Measurements from ENCODE around the gene NCDN.

NCDN gene

DNA sequence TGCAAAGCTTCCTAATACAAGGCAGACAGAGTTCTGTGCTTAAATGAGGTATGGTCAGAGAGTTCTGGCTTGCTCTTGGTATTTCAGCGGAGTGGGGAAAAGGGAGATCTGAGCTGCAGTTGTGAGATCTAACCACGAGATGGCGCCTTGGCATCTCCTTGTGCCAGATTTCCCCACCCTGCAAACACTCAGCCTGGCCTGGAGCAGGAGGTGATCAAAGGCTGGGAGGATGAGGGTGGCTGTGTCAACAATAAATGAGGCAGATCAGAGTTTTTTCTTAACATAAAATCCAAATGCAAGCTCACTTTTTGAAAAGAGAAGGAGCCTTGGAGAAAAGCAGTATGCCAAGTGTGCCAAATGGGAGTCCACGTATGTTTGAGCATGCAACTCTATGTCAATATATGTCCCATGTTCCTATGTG lies 11.4 kb downstream of the NCDN start:
- H3K4me3 ChIP-seq (ENCODE audit: low read depth, low read length): no peak overlapping the region
- peak; percentile 61 for DNase-seq (ENCODE audit: low read depth, low spot score)
- in situ Hi-C loops (cut with HindIII; ENCODE audit: low sequenced_read_pairs): no loop called here
- TF ChIP-seq, protein P1, sequence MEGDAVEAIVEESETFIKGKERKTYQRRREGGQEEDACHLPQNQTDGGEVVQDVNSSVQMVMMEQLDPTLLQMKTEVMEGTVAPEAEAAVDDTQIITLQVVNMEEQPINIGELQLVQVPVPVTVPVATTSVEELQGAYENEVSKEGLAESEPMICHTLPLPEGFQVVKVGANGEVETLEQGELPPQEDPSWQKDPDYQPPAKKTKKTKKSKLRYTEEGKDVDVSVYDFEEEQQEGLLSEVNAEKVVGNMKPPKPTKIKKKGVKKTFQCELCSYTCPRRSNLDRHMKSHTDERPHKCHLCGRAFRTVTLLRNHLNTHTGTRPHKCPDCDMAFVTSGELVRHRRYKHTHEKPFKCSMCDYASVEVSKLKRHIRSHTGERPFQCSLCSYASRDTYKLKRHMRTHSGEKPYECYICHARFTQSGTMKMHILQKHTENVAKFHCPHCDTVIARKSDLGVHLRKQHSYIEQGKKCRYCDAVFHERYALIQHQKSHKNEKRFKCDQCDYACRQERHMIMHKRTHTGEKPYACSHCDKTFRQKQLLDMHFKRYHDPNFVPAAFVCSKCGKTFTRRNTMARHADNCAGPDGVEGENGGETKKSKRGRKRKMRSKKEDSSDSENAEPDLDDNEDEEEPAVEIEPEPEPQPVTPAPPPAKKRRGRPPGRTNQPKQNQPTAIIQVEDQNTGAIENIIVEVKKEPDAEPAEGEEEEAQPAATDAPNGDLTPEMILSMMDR (IDR thresholded peaks at IDR 0.05; ENCODE audit: low read depth, low read length): peak; percentile 88

DNA sequence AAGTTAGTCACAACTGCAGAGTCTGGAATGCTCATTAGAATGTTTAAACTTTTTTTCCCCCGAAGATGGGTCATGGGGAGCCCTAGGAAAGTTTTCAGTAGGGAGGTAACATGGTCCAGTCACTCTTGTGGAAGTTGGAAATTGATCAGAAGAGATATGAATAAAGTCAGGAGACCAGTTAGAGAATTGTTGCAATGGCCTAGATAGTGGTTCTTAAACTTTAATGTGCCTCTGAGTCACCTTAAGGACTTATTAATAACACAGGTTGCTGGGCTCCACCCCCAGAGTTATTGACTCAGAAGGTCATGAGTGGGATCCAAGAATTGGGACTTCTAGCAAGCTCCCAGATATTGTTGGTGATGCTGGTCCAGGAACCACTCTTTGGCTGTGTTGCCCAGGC lies 12.3 kb downstream of the NCDN start:
- no peak for DNase-seq (ENCODE audit: low read depth, low spot score)
- in situ Hi-C loops (cut with HindIII; ENCODE audit: low sequenced_read_pairs): no loop called here
- no peak overlapping the region for H3K4me3 ChIP-seq (ENCODE audit: low read depth, low read length)
- TF ChIP-seq, protein P1 (IDR thresholded peaks at IDR 0.05; ENCODE audit: low read depth, low read length): no peak

DNA sequence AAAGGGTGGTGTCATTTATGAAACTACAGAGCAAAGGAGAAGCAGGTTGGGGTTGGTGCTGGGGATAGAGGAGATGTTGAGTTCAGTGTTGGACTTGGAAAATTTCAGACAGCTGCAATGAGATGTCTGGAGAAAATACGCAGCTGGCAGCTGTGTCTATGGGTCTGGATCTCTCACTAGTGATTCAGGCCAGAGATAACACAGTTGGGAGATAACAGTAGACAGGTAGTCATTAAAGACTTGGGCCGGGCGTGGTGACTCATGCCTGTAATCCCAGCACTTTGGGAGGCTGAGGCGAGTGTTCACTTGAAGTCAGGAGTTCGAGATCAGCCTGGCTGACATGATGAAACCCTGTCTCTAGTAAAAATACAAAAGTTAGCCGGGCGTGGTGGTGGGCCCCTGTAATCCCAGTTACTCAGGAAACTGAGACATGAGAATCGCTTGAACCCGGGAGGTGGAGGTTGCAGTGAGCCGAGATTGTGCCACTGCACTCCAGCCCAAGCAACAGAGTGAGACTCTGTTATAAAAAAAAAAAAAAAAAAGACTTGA lies 13.1 kb downstream of the NCDN start:
- H3K4me3 ChIP-seq (ENCODE audit: low read depth, low read length): no peak overlapping the region
- DNase-seq (ENCODE audit: low read depth, low spot score): no peak
- in situ Hi-C loops (cut with HindIII; ENCODE audit: low sequenced_read_pairs): no loop called here
- TF ChIP-seq, protein P1 (IDR thresholded peaks at IDR 0.05; ENCODE audit: low read depth, low read length): no peak

DNA sequence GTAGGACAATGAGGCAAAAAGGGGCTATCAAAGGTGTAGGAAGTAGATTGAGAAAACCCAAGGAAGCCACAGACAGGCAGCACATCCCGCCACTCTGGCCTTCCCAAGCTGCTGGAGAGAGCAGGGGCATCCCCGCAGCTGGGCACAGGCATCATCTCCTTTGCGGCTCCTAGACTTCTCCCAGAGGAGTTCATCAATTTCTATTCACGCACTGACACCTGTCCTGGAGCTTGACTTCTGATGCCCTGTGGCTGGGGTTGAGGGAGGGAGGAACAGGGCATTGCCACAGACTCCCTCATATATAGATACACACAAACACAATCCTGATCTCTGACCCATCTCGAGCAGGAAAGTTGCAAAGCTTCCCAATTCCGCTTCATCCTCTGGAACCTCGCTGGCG lies 13.7 kb downstream of the NCDN start:
- H3K4me3 ChIP-seq (ENCODE audit: low read depth, low read length): no peak overlapping the region
- no peak for DNase-seq (ENCODE audit: low read depth, low spot score)
- in situ Hi-C loops (cut with HindIII; ENCODE audit: low sequenced_read_pairs): no loop called here
- TF ChIP-seq, protein P1 (IDR thresholded peaks at IDR 0.05; ENCODE audit: low read depth, low read length): no peak

DNA sequence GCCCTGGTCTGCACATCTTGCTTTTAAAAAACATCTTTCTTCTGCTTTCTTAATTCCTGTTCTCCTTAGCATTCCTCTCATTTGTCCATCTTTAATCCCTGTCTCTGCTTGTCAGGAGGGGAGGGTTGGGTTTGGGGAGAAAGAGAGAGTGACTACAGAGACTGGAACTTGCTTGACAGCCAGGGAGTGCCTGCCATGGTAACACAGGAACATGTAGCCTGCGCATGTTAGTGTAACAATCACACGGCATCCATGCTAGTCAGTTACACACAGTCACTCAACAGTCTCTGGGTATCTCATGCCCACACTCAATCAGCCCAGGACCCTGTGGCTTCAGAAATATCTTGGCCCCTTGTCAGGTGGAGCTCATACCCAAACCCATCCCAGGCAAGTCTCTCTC lies 14.7 kb downstream of the NCDN start:
- H3K4me3 ChIP-seq (ENCODE audit: low read depth, low read length): no peak overlapping the region
- no peak for DNase-seq (ENCODE audit: low read depth, low spot score)
- in situ Hi-C loops (cut with HindIII; ENCODE audit: low sequenced_read_pairs): no loop called here
- TF ChIP-seq, protein P1 (IDR thresholded peaks at IDR 0.05; ENCODE audit: low read depth, low read length): no peak

DNA sequence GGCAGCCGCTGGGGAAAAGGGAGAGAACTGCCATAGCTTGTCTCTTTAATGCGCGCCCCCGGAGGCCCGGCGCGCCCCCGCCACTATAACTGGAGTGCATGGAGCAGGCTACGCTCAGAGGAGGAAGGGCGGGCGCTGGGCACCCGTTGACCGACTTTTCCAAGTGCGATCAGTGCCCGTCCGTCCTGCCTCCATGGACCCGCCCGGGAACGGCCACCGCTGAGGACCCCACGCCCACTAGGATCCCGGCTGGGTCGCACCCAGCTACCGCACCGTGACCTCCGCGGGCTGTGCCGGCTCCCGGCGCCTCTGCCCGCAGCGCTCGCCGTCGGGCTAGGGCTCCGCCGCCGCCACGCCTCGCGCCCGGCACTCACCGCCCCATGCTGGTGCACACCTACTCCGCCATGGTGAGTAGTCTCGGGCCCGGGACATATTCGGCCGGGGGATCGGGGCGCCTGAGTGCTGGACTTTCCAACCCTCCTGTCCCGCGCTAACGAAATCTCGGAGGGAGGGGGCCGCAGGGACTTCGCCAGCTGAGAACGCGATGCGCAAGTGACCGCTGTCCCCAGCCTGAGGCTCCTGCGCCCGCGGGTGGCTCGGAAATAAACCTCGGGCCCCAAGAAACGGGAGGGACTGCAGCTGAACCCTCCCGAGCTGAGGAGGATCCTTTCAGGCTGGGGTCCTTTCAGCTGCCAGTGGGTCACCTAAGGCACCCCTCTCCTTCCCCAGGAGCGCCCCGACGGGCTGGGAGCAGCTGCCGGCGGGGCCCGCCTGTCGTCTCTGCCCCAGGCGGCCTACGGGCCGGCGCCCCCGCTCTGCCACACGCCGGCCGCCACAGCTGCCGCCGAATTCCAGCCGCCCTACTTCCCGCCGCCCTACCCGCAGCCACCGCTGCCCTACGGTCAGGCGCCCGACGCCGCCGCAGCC lies 15.9 kb downstream of the NCDN start, which contains the start of gene TFAP2E:
TFAP2E (plus strand) TSS at position 117 of the 927 bp plus-strand sequence; CDS start at position 381, 264 bp downstream.
- in situ Hi-C loops (cut with HindIII; ENCODE audit: low sequenced_read_pairs): no loop called here
- DNase-seq (ENCODE audit: low read depth, low spot score): peak; percentile 46
- H3K4me3 ChIP-seq (ENCODE audit: low read depth, low read length): peak within 1 kb of the TSS; percentile 43
- TF ChIP-seq, protein P1 (IDR thresholded peaks at IDR 0.05; ENCODE audit: low read depth, low read length): no peak

All from astrocyte of the spinal cord (primary cell).